H1 (cell line): Measurements from ENCODE around the gene CCNA2. TPM values are rescaled to one million over a fixed set of nuclear protein-coding genes. Genes with fewer than 3 reads are reported as not detected.

ENCODE experiments used
- FOSL1 ChIP-seq: IDR thresholded peaks from 2 replicates; pipeline ENCODE4 v1.6.1; 2011; ENCODE audit warnings: mild to moderate bottlenecking, low read depth, low read length, moderate library complexity; ENCODE audit not compliant: insufficient read depth
- NANOG ChIP-seq: IDR thresholded peaks from 2 replicates; pipeline ENCODE4 v1.6.1; 2011; ENCODE audit warnings: low read length, low read depth, mild to moderate bottlenecking, inconsistent platforms; ENCODE audit not compliant: insufficient read depth, poor library complexity, severe bottlenecking
- YY1 ChIP-seq: IDR thresholded peaks from 2 replicates; pipeline ENCODE4 v1.6.1; 2011; ENCODE audit warnings: low read depth, mild to moderate bottlenecking, low read length
- polyA plus RNA-seq, 7 experiments: library from polyadenylated mRNA; depleted of rRNA in 3 of 7; stranded (reverse) in 5 of 7; unstranded in 2 of 7; fragments of >200 nt in 5 of 7; fragments of 200-250 nt in 2 of 7; gene quantifications; 1 replicate in 5 of 7; 2 replicates in 1 of 7; 4 replicates in 1 of 7; pipeline versions ENCODE4 v1.2.1 to v1.2.3, GENCODE V29; 2011 to 2013; ENCODE audit warnings: missing spikeins in 2 of 7, mixed read lengths in 2 of 7
- total RNA-seq: library from RNA; stranded (reverse); fragmentation: NEBNext Ultra II Directional; extraction: Animal tissue kit (Norgen Biotek cat#: 25700); gene quantifications from 2 replicates; pipeline ENCODE4 v1.2.1, GENCODE V29; 2021

CCNA2 gene
- total and polyA plus RNA-seq, 2 of the 8 experiments (the other 6 are each of a cell fraction or from before 2014, with no cell fraction given), result 42.1 to 98.6 TPM

GRCh38 chr4:121811122-121811521 is 12.6 kb downstream of the CCNA2 start (continued):
- no peak for TF ChIP-seq NANOG
- no peak for TF ChIP-seq YY1
- no peak for TF ChIP-seq FOSL1
